EL (cell line): ENCODE measurements around the gene BATF.
A peak's percentile ranks its signal among the peaks of the same experiment; 100 is the strongest.

Source experiments
- DNase-seq: peaks from one replicate; pipeline ENCODE4 v3.0.0-alpha.2; 2016

BATF gene

DNA sequence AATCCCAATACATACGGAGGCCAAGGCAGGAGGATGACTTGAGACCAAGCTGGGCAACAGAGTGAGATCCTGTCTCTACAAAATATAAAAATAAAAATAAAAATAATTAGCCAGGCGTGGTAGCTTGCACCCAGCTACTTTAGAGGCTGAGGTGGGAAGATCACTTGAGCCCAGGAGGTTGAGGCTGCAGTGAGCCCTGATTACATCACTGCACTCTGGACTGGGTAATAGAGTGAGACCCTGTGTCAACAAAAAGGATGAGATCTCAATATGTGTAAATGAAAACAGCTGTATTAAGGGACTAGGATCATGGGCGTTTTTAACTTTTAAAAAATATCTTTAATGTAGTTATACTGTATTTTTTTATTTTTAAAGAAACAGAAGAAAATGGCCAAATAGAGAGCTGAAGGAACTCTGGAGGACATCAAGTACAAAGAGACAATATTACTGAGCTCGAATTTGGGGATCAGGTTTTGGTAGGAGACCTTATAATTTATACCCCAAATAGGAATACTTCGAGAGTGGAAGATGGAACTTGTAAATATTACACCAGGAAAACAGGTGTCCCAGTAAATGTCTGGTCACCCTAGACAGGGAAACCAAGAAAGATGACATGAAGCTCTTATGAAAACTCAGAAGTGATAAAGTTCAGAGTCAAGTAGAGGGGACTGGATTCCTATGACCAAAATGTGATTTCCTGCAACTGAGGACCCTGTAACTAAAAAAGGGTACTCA is 13.1 kb downstream of the BATF start:
- no peak for DNase-seq

- no peak for DNase-seq
These were observed 14.8 kb downstream of the BATF start for GRCh38 chr14:75537071-75537470.

GRCh38 chr14:75539162-75539560 is 16.9 kb downstream of the BATF start:
- no peak for DNase-seq

DNA sequence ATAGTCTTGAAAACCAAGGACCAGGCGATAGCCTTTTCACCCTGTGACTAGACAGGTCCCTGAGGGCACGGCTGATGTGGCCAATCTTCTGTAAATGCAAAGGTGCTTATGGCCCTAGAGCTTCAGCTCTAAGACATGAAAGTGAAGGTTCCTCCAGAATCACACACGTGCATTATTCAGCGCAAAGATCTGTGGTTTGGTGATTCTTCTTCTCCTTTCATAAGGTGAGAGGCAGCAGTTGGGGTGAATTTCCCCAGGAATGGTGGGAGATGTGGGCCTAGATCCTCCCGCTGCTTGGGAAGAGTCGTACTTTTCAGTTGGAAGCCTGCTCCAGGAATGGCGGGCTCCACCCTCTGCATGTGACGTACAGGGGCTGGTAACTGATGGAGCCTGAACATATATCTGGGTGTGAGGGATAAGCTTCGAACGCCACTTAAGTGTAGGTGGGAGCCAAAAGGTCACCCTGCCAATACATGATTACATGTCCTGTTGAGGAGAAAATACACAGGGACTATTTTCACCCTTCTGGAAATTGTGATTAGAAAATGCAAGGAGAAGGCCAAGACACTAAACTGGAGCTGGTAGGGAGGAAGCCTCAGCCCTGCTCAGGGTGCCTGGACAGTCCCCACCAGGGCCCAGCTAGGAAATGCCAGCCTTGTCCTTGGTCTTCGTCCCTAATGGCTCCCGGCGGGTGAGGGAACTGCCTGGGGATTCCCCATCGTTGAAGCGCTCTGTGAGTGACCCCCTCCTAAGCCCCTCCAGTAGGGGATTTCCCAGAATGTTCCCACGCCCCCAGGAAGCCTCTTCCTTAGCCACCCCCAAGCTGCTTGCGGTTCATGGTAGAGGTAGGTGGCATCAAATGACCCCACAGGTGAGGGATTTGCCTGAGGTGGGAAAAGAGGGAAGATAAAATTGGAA is 17.6 kb downstream of the BATF start:
- DNase-seq: no peak

DNA sequence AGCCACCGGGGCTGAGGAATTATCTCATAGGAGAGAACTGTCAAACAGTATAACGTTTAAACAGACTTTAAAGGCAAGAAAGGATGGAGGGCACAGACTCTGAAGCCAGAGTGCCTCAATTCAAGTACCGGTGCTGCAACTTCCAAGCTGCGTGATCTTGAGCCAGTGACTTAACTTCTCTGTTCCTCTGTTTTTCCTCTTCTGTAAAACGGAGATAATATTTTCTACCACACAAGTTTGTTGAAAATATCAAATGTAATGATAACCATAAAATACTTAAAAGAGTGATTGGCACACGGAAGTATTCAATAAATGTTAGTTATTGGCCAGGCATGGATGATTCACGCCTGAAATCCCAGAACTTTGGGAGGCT is 18.2 kb downstream of the BATF start:
- DNase-seq: no peak

DNA sequence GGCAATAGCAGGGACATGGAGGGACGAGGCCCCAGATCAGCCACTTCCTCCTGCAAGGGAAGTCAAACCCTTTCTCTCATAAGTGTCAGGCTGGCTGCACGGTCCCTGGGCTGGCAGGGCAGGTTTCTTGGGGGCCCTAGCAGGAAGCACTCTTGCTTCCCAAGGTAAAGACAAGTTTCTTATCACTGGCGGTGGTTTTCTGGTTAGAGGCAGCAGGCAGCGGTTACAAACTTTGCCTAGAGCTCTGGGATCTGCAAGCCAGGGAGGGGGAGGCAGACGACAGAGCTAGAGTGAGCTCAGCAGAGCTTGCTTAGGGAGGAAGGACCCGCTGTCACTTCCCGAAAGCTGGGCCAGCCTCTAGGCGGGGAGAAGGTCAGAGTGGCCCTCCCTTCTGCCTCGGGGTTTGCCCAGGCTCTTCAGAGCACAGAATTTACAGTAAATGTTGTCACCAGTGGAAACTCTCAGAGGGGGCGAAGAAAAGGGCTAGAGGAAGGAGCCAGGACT is 20.4 kb downstream of the BATF start:
- peak; percentile 18 for DNase-seq

DNA sequence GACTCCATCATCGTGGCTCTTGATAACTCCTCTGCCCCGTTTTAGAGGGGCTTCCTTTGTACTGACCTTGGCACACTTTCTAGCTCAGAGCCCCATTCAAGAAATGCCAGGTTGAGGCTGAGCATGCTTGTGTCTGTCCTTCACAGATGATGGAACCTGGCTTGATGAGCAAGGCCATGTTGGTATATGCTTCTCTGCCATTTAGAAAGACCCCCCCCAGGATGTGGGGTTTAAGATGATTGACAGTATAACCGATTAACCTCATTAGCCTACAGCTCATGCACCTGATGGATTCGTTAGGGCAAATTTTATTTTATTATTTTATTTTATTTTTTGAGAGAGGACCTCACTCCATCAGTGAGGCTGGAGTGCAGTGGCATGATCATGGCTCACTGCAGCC is 21.0 kb downstream of the BATF start:
- DNase-seq: no peak

DNA sequence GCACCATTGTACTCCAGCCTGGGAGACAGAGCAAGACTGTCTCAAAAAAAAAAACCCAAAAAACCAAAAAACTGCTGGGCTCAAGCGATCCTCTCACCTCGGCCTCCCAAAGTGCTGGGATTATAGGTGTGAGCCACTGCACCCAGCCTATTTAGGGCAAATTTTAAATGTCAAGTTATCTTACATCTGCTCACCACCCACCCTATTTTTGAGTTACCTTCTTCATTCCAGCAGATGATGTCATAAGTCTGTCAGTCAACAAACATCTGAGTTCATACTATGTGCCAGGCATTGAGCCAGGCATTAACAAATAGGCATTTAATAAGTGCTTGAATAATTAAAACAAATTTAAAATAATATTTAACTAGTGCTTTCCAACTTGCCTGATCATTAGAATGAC is 21.5 kb downstream of the BATF start:
- DNase-seq: no peak

GRCh38 chr14:75545907-75546306 is 23.6 kb downstream of the BATF start:
- DNase-seq: no peak

GRCh38 chr14:75547552-75548250 is 25.4 kb downstream of the BATF start:
- DNase-seq: no peak

DNA sequence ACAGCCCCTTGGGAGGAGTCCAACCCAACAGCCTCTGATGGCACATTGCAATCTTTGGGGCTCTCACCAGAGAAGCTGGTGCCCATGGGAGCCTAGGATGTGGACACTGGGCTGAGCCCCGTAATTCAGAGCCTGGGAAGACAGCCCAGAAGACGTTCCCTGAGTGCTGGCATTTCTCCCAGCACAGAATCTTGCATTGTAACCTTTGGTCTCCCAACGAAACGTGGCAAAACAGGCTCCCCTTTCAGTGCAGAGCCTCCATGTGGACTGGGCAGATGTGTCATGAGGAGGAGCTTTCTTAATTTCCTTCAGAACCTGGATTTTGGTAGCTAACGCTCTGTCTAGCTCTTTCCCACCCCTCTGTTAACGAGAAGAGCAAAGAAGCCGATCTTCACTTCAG is 26.3 kb downstream of the BATF start:
- no peak for DNase-seq

DNA sequence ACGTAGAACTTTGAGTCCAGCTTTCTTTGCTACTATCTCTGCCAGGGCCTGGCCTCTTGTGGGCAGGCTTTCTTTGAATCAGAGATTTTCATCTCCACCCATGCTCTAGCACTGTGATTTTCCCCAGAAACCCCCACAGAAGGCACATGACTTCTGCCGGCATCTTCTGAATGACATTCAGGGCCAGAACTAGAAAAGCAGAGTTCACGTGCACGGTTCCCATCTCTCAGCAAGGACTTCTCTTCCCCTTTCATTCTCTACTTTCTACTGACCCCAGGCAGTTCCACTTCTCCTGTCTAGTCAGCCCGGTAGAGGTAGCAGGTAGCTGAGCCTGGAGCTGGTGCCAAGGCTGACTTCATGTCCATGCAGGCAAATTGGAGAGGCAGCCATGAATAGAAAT is 26.9 kb downstream of the BATF start:
- DNase-seq: no peak

GRCh38 chr14:75551021-75551420 is 28.8 kb downstream of the BATF start:
- no peak for DNase-seq

DNA sequence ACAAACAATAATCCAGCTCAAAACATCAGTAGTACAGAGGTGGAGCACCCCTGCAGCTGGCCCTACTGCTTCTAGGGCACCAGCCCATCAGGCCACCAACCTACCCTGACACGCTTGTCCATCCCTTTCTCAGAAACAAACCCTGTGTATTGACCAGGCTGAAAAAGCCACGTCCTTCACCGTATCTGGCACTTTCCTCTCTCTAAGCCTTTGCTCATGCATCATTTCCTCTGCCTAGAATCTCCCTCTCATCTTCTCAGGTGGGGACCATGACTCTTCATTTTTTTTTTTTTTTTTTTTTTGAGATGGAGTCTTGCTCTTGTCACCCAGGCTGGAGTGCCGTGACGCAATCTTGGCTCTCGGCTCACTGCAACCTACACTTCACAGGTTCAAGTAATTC is 30.9 kb downstream of the BATF start:
- DNase-seq: no peak

DNA sequence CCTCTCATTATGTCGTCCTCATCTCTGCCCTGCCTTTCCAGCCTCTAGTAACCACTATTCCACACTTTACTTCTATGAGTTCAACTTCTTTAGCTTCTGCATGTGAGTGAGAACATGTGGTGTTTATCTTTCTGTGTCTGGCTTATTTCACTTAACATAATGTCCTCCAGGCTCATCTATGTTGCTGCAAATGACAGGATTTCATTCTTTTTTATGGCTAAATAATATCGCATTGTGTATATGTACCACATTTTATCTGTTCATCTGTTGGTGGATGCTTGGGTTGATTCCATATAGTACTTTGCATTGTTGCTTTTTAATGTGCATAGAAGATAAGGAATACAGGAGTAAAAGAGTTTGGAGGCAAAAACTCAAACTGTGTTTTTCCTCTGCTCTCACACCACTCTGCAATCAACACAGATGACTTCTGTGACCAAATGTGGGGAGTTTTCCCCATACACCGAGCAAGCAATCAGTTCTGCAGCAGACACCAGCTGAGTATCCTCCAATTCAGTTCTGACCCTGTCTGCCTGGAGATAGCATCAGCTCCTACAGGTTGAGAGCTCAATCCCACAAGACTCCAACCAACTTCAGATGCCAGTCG is 31.6 kb downstream of the BATF start:
- DNase-seq: no peak

- peak; percentile 63 for DNase-seq
These were observed 32.2 kb downstream of the BATF start for GRCh38 chr14:75554482-75554881.

GRCh38 chr14:75558440-75558839 is 36.2 kb downstream of the BATF start:
- DNase-seq: no peak

DNA sequence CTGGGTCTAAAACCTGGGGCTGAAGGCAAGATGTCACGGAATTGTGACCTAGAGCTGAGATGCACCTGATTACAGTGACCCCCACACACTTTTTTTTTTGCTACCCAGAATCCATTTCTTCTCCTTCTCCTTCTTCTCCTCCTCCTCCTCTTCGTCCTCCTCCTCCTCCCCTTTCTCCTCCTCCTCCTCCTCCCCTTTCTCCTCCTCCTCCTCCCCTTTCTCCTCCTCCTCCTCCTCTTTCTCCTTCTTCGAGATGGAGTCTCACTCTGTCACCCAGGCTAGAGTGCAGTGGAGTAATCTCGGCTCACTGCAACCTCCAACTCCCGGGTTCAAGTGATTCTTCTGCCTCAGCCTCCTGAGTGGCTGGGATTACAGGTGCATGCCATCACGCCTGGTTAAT is 36.8 kb downstream of the BATF start:
- DNase-seq: no peak

- DNase-seq: peak; percentile 45
These were observed 37.4 kb downstream of the BATF start for GRCh38 chr14:75559451-75560222.

GRCh38 chr14:75561013-75561432 is 38.8 kb downstream of the BATF start:
- peak; percentile 70 for DNase-seq

DNA sequence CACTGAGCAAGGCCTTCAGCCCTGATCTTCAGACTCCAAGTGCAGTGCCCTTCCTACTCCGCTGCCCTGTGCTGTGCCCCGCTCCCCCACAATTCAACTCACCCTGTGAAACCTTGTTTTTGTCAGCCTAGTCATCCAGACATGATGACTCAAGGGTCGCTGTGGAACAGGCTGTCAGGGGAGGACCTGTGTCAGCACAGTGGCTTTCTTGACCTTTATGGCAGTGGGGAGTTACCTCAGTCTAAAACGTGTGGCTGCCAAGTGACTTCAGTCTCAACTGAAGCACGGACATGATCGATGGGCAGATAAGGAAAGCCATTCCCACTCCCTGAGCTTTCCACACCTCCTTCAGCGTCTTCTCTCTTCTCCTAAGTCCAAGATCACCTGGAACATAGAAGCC is 39.8 kb downstream of the BATF start:
- peak; percentile 15 for DNase-seq

DNA sequence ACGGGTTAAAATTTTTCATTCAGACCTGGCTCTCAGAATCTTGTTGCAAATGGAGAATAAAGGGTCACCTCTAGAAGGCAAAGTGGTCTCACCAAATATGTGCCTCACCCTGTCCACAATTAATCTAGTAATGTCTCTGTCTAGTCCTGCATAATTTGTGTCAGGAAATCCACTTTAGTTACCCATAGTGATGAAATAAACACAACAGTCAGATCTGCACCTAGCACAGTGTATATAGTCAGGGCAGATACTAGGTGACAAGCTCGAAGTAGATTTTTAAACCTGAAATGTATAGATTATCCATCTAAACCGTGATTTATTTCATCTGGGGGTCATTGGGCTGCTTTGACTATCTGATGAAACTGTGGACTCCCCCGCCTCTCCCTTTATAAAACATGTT is 40.2 kb downstream of the BATF start:
- no peak for DNase-seq
